Loucy (cell line): Measurements from ENCODE around the gene ARFGEF3.

Source experiments
- CTCF ChIP-seq: fragments of 200-600 bp; sonication (generic); conservative IDR thresholded peaks from 2 replicates; pipeline ENCODE4 v1.5.1; 2014; ENCODE audit warnings: mild to moderate bottlenecking, antibody characterized with exemption, low read length
- EZH2phosphoT487 ChIP-seq: fragments of 200-600 bp; IDR thresholded peaks from 2 replicates; pipeline ENCODE4 v1.6.1; 2018; ENCODE audit warnings: antibody characterized with exemption, mild to moderate bottlenecking, moderate library complexity, borderline replicate concordance

DNA sequence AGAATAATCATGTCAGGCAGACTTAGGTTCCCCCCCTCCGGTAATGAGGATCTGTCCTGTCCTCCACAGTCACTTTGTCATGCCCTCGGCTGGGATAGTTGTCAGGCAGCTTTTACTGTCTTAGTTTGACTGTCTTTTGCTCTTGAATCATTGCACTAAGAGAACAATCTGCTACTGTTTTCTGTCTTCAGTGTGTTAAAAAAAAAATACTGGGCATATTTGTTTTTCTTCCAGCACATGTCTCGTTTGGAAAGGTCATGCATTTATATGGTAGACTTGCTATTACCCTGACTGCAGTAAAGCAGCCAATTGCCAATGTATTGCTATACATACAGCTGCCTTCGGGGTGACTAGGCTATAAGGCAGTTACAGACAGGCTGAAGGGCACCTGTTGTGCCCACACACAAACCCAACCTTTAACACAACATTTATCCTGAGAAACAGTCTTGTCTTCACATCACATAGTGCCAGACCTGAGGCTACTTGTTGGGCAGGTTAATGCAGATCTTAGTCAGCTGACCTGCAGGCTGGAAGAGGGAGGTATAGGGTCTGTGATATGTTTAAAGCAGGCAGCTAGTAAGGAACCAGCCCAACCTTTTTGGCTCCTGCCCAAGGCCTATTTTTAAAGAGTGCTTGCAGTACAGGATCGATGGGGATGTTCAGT lies 26.7 kb downstream of the ARFGEF3 start:
- no peak for TF ChIP-seq CTCF
- no peak for TF ChIP-seq EZH2phosphoT487
